NCI-H1417 treated with DMSO at 0.1 percent for 48 hours (cell line): ENCODE results near the gene CRCP.

ENCODE experiments used
- DNase-seq: peaks from one replicate; lab custom pipeline; 2025; lab: John Stamatoyannopoulos, UW

CRCP gene

GRCh38 chr7:66190504-66190857, 75.8 kb downstream of the CRCP start:
- no peak for DNase-seq

GRCh38 chr7:66193146-66193725, 78.6 kb downstream of the CRCP start:
- DNase-seq, result no peak

GRCh38 chr7:66198469-66198868, 83.8 kb downstream of the CRCP start:
- DNase-seq, result no peak

GRCh38 chr7:66198956-66199355, 84.3 kb downstream of the CRCP start:
- DNase-seq, result no peak

GRCh38 chr7:66202441-66202840, 87.8 kb downstream of the CRCP start:
- no peak for DNase-seq
